ENCODE results near the gene ZMIZ1. TPM values are rescaled to one million over a fixed set of nuclear protein-coding genes. Genes with fewer than 3 reads are reported as not detected.

ZMIZ1 gene
- polyA plus RNA-seq, 2 donors, result 29.2 to 29.7 TPM

DNA sequence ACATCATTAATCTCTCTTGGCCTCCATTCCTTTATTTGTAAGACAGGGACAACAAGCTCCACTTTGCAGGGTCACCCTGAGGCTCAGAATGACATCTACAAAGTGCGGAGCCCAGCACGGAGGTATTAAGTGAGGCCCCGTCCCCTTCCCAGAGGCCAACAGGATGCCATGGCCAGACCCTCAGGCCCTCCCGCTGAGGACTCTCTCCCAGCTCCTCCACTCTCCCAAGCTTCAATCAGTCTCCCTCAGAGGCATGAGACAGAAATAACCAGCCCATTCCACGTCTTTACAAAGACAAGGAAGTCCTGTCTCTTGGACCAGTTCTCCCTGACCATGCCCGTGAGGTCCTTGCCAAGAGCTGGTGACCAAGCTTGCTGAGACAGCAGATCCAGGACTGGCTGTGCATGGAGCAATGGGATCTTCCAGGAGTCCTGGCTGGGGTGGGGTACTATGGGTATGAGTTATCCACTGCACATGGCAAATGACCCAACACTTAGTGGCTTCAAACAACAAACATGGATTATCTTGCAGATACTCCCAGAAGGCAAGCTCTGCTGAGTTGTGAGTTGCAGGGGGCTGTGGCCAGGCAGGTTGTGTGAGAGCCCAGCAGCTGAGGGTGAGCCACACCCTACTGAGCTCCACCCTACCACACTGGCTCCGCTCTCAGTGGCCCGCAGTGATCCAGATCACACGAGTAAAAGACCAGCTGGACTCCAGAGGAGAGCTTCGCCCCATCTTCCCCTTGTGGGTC, 274.2 kb downstream of the ZMIZ1 start:
- Histone ChIP-seq H3K36me3 (ENCODE audit: control insufficient read depth in 2 of 2, insufficient read depth in 2 of 2, low read length in 1 of 2) (no peaks in the 10 kb centered on the region), H3K9me3 (ENCODE audit: control insufficient read depth in 2 of 2, insufficient read depth in 1 of 2, low read depth in 1 of 2, low read length in 1 of 2) (no peaks in the 10 kb centered on the region), H3K4me3 (ENCODE audit: low read depth in 1 of 2, low read length in 2 of 2) (no peak overlapping the region), H3K27me3 (ENCODE audit: control insufficient read depth in 1 of 2, insufficient read depth in 2 of 2, low read length in 2 of 2) (no peaks in the 10 kb centered on the region), H3K4me1 (ENCODE audit: control insufficient read depth in 2 of 2, insufficient read depth in 2 of 2, low read length in 1 of 2) (peaks cover 3 to 19% of the 10 kb centered on the region in 2 donors), H3K27ac (ENCODE audit: low read depth in 2 of 2, low read length in 1 of 2) (peak overlapping the region; percentile 22 to 79)
- 71 to 73% methylated on average over 10 of the region's 10 CpGs for WGBS, 2 donors

DNA sequence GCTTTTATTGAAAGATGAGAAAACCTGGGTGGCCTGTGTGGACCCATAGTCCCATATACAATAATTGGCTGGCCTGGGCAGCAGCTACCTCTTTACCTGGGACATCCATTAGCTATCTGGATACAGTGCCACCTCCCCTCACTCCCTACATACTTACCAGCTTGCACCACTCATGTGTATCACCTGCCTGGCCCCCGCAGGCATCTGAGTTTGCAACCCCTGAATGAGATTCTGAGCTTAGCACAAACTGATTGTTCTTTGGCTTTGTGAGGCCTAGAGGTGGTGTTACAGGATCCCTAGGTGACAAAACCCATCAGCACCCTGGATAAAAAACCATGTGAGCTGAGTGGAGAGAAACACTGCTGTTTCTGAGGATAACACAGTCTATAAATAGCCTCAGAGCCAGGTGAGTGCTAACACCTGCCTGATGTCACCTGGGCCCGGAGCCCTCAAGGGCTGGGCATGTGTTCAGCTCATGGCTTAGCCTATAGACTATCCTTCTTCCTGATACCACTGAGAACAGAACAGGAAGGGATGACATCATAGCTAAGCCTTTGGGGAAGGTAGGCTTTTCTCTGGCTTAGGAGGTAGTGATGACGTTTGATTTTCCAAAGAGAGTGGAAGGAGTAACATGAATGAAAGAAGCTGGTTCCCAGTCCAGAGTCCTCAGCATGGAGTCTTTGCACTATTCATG, 275.9 kb downstream of the ZMIZ1 start:
- 58 to 63% methylated on average over 3 of the region's 3 CpGs for WGBS, 2 donors
- Histone ChIP-seq H3K27ac (ENCODE audit: low read depth in 2 of 2, low read length in 1 of 2) (peak overlapping the region; percentile 43 to 78), H3K4me3 (ENCODE audit: low read depth in 1 of 2, low read length in 2 of 2) (no peak overlapping the region), H3K27me3 (ENCODE audit: control insufficient read depth in 1 of 2, insufficient read depth in 2 of 2, low read length in 2 of 2) (no peaks in the 10 kb centered on the region), H3K9me3 (ENCODE audit: control insufficient read depth in 2 of 2, insufficient read depth in 1 of 2, low read depth in 1 of 2, low read length in 1 of 2) (no peaks in the 10 kb centered on the region), H3K36me3 (ENCODE audit: control insufficient read depth in 2 of 2, insufficient read depth in 2 of 2, low read length in 1 of 2) (peaks cover 0 to 8% of the 10 kb centered on the region in 2 donors), H3K4me1 (ENCODE audit: control insufficient read depth in 2 of 2, insufficient read depth in 2 of 2, low read length in 1 of 2) (peaks cover 9 to 32% of the 10 kb centered on the region in 2 donors)

DNA sequence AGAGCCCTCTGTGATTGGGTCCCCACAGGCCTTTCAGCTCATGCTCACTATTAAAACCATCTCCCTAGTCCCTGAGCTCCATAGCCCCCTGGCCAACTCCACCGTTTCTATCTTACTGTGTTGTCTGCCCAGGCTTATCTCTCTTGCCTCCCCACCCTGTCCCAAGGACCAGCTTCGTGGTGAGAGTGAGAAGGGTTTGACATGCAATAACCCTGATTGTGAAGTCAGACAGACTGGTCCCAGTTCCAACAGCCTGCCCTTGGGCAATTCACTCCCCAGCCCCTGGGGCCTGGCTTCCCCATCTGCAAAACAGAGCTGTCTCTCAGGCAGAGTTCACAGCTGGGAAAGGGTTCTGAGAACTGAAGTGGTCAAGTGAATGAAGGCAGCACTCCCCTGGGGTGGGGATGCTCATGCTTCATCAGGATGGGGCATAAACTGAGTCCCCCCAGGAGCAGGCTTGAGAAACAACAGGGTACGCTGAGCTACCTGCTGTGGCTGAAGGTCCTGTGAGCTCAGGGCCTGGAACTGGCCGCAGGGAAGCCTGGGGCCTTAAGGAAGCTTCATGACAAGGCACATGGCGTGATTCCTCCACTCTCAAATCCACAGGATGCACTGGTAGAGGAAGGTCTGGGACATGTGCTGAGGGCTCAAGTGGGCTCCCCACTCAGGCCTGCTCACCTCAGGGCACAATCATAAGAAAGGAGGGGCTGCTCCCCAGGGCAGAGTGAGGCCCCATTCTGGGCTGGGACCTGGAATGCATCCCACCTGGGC, 276.7 kb downstream of the ZMIZ1 start:
- Histone ChIP-seq H3K9me3 (ENCODE audit: control insufficient read depth in 2 of 2, insufficient read depth in 1 of 2, low read depth in 1 of 2, low read length in 1 of 2) (no peaks in the 10 kb centered on the region), H3K27ac (ENCODE audit: low read depth in 2 of 2, low read length in 1 of 2) (peak overlapping the region; percentile 43 to 78), H3K36me3 (ENCODE audit: control insufficient read depth in 2 of 2, insufficient read depth in 2 of 2, low read length in 1 of 2) (peaks cover 0 to 16% of the 10 kb centered on the region in 2 donors), H3K4me3 (ENCODE audit: low read depth in 1 of 2, low read length in 2 of 2) (no peak overlapping the region), H3K4me1 (ENCODE audit: control insufficient read depth in 2 of 2, insufficient read depth in 2 of 2, low read length in 1 of 2) (peaks cover 11 to 39% of the 10 kb centered on the region in 2 donors), H3K27me3 (ENCODE audit: control insufficient read depth in 1 of 2, insufficient read depth in 2 of 2, low read length in 2 of 2) (no peaks in the 10 kb centered on the region)
- 83 to 91% methylated on average over 5 of the region's 5 CpGs for WGBS, 2 donors

DNA sequence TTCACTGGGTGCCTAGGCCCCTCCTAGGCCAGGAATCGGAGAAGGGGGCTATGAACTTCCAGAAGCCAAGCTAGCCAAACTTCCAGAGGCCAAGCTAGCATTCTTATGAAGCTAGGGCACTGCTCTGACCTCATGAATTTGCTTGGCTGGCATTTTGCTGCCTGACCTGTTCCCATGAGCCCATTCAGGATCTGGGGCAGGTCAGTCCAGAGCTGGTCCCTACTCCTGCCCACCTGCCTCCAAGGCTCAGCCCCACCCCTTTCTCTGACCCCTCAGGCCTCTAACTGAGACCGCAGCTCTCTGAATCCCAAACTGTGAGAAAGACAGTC, 277.2 kb downstream of the ZMIZ1 start:
- Histone ChIP-seq H3K27me3 (ENCODE audit: control insufficient read depth in 1 of 2, insufficient read depth in 2 of 2, low read length in 2 of 2) (no peaks in the 10 kb centered on the region), H3K36me3 (ENCODE audit: control insufficient read depth in 2 of 2, insufficient read depth in 2 of 2, low read length in 1 of 2) (peaks cover 5 to 22% of the 10 kb centered on the region in 2 donors), H3K9me3 (ENCODE audit: control insufficient read depth in 2 of 2, insufficient read depth in 1 of 2, low read depth in 1 of 2, low read length in 1 of 2) (no peaks in the 10 kb centered on the region), H3K27ac (ENCODE audit: low read depth in 2 of 2, low read length in 1 of 2) (no peak overlapping the region), H3K4me1 (ENCODE audit: control insufficient read depth in 2 of 2, insufficient read depth in 2 of 2, low read length in 1 of 2) (peaks cover 16 to 39% of the 10 kb centered on the region in 2 donors), H3K4me3 (ENCODE audit: low read depth in 1 of 2, low read length in 2 of 2) (no peak overlapping the region)
- 94 to 97% methylated on average over 2 of the region's 2 CpGs for WGBS, 2 donors

DNA sequence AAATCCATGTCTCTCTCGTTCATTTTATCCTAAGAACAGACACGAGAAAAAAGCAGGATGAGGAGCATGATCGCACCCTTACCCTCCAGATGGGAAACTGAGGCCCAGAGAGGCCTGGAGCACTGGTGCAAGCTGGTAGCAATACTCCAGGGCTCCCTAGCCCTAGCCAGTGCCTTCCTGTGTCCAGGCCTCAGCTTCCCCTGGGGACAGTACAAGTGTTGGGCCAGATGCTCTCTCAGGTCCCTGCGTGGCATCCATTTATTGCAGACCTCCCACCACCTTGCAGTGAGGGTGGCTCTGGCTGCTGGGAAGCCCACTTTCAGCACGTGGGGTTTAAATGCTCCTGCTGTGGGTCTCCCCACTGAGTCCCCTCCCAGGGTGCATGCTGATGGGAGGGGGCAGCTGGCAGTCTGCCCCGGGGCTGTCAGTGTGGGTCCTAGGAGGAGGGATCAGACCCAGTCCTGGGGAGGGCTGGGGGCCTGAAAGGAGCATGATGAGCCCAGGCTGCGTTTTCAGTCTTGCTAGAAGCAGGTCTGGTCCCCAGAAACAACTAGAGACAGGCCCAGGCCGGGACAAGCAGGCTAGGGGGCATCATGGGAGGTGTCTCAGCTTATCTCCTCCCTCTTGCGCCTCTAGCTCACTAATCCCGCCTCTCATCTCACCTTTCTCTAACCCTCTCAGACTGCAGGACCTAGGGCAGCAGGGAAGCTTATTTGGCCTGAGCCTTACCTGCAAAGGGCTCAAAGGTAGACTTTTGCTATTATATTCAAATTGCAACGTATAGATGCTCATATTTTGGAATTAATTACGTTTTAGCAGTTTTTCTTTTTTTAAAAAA, 277.8 kb downstream of the ZMIZ1 start:
- Histone ChIP-seq H3K27ac (ENCODE audit: low read depth in 2 of 2, low read length in 1 of 2) (no peak overlapping the region), H3K27me3 (ENCODE audit: control insufficient read depth in 1 of 2, insufficient read depth in 2 of 2, low read length in 2 of 2) (no peaks in the 10 kb centered on the region), H3K9me3 (ENCODE audit: control insufficient read depth in 2 of 2, insufficient read depth in 1 of 2, low read depth in 1 of 2, low read length in 1 of 2) (no peaks in the 10 kb centered on the region), H3K36me3 (ENCODE audit: control insufficient read depth in 2 of 2, insufficient read depth in 2 of 2, low read length in 1 of 2) (peaks cover 6 to 26% of the 10 kb centered on the region in 2 donors), H3K4me3 (ENCODE audit: low read depth in 1 of 2, low read length in 2 of 2) (no peak overlapping the region), H3K4me1 (ENCODE audit: control insufficient read depth in 2 of 2, insufficient read depth in 2 of 2, low read length in 1 of 2) (peaks cover 16 to 39% of the 10 kb centered on the region in 2 donors)
- WGBS, 2 donors, result 56 to 62% methylated on average over 12 of the region's 12 CpGs

DNA sequence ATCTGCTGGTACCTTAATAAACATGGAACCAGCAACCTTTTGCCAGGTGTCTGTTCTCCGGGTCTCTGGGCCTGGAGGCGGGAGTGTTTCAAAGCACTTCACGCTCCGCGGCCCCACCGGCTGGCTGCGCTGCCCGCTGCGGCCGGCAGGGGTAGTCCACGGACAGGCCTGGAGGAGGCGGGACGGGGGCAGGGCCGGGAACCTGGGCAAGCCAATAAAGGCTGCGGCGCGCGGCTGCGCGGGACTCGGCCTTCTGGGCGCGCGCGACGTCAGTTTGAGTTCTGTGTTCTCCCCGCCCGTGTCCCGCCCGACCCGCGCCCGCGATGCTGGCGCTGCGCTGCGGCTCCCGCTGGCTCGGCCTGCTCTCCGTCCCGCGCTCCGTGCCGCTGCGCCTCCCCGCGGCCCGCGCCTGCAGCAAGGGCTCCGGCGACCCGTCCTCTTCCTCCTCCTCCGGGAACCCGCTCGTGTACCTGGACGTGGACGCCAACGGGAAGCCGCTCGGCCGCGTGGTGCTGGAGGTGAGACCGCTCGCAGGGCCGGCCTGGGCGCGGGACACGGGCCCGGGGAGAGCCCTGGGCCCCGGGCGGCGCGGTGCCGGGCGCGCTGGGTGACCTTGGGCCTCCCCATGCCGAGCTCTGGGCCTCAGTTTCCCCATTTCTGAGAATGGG, 278.6 kb downstream of the ZMIZ1 start, which contains the start of gene PPIF:
Gene PPIF (plus strand): TSS at position 244 of the 668 bp plus-strand sequence. CDS start 80 bp downstream, at position 324.
- Histone ChIP-seq H3K27me3 (ENCODE audit: control insufficient read depth in 1 of 2, insufficient read depth in 2 of 2, low read length in 2 of 2) (no peaks in the 10 kb centered on the region), H3K36me3 (ENCODE audit: control insufficient read depth in 2 of 2, insufficient read depth in 2 of 2, low read length in 1 of 2) (peaks cover 6 to 33% of the 10 kb centered on the region in 2 donors), H3K9me3 (ENCODE audit: control insufficient read depth in 2 of 2, insufficient read depth in 1 of 2, low read depth in 1 of 2, low read length in 1 of 2) (no peaks in the 10 kb centered on the region), H3K4me3 (ENCODE audit: low read depth in 1 of 2, low read length in 2 of 2) (peak within 1 kb of the TSS; percentile 85 to 94), H3K27ac (ENCODE audit: low read depth in 2 of 2, low read length in 1 of 2) (peak within 1 kb of the TSS; percentile 83 to 93), H3K4me1 (ENCODE audit: control insufficient read depth in 2 of 2, insufficient read depth in 2 of 2, low read length in 1 of 2) (peaks cover 16 to 39% of the 10 kb centered on the region in 2 donors)
- WGBS, 2 donors, result 0 to 1% methylated on average over 53 to 77 of the region's 77 CpGs

DNA sequence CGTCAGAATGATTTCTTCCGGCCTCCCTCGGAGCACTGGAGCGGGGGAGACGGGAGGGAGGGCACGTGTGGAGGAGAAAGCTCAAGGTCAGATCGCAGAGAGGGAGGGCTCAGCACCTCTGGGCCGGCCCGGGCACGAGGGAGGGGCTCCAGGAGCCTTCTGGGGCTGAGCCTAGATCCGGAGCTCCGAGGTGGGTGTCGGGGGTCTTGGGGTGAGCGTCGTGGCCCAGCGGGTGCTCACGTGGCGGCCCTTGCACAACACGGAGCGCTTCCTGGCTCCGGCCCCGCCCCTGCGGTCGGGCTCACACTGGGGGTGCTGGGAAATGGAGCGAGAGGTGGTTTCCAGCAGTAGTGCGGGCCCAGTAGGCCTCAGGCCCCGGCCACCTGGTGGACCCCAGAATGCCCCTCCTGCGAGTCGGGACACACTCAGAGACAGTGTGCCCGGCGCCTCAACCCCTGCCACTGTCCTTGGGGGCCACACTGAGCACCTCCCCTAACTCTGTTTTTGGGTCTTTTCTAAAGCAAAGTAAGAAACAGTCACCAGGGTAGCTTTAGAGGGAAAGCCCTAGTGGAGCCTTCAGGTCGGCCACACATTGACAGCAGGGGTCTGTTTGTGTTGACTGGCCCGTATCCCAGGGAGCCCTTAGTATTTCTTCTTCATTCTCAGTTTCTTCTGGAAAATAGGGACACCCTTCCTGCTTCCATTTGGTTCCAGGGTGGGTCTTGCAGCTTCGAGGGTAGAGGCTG, 279.3 kb downstream of the ZMIZ1 start:
- 4 to 6% methylated on average over 34 of the region's 34 CpGs for WGBS, 2 donors
- no peaks in the 10 kb centered on the region for H3K9me3 ChIP-seq (ENCODE audit: control insufficient read depth in 2 of 2, insufficient read depth in 1 of 2, low read depth in 1 of 2, low read length in 1 of 2)
- peak overlapping the region; percentile 83 to 93 for H3K27ac ChIP-seq (ENCODE audit: low read depth in 2 of 2, low read length in 1 of 2)
- H3K36me3 ChIP-seq (ENCODE audit: control insufficient read depth in 2 of 2, insufficient read depth in 2 of 2, low read length in 1 of 2), result peaks cover 7 to 39% of the 10 kb centered on the region in 2 donors
- H3K4me3 ChIP-seq (ENCODE audit: low read depth in 1 of 2, low read length in 2 of 2), result peak overlapping the region; percentile 85 to 94
- no peaks in the 10 kb centered on the region for H3K27me3 ChIP-seq (ENCODE audit: control insufficient read depth in 1 of 2, insufficient read depth in 2 of 2, low read length in 2 of 2)
- H3K4me1 ChIP-seq (ENCODE audit: control insufficient read depth in 2 of 2, insufficient read depth in 2 of 2, low read length in 1 of 2), result peaks cover 16 to 32% of the 10 kb centered on the region in 2 donors

DNA sequence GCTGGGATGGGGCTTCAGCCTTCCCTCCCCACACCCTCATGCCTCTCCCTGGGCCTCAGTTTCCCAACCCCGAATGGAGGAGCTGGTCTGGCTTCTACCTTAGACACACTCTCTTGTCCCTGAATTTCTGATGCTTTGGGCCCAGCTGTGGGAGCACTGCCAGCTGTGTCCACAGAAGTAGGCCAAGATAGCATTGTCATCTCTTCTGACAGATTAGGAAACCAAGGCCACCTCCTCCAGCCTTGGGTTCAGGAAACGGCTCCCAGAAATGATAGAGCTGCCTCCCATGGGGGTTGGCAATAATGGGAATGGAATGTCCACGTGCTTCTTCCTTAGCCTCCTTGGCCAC, 279.8 kb downstream of the ZMIZ1 start:
- H3K27me3 ChIP-seq (ENCODE audit: control insufficient read depth in 1 of 2, insufficient read depth in 2 of 2, low read length in 2 of 2), result no peaks in the 10 kb centered on the region
- H3K4me3 ChIP-seq (ENCODE audit: low read depth in 1 of 2, low read length in 2 of 2), result peak overlapping the region; percentile 85 to 94
- peaks cover 16 to 26% of the 10 kb centered on the region in 2 donors for H3K4me1 ChIP-seq (ENCODE audit: control insufficient read depth in 2 of 2, insufficient read depth in 2 of 2, low read length in 1 of 2)
- H3K9me3 ChIP-seq (ENCODE audit: control insufficient read depth in 2 of 2, insufficient read depth in 1 of 2, low read depth in 1 of 2, low read length in 1 of 2), result no peaks in the 10 kb centered on the region
- peak overlapping the region in 1 of 2 donors; percentile 93 for H3K27ac ChIP-seq (ENCODE audit: low read depth in 2 of 2, low read length in 1 of 2)
- H3K36me3 ChIP-seq (ENCODE audit: control insufficient read depth in 2 of 2, insufficient read depth in 2 of 2, low read length in 1 of 2), result peaks cover 12 to 44% of the 10 kb centered on the region in 2 donors
- 46 to 64% methylated on average over 3 of the region's 3 CpGs for WGBS, 2 donors

All from esophagus (tissue), 2 donors.